Keratinocyte (primary cell): ENCODE data around the gene SOS1.

Experiments
- CTCF ChIP-seq, 3 experiments: IDR thresholded peaks in 1 of 3; conservative IDR thresholded peaks in 1 of 3; optimal IDR thresholded peaks in 1 of 3; 2 replicates in 2 of 3; 3 replicates in 1 of 3; pipeline versions ENCODE3 to v1.5.1; 2011; ENCODE audit warnings: low read length in 3 of 3, mild to moderate bottlenecking in 3 of 3, moderate library complexity in 2 of 3, control low read depth in 1 of 3, inconsistent platforms in 1 of 3; ENCODE audit not compliant: insufficient read depth in 2 of 3; ENCODE audit errors: extremely low read depth in 1 of 3
- EZH2 ChIP-seq: IDR thresholded peaks from one replicate; pipeline ENCODE4 v1.6.1; 2012; ENCODE audit warnings: inconsistent platforms, mild to moderate bottlenecking, low read length, moderate library complexity

GRCh38 chr2:38978296-38978903 is 142.5 kb downstream of the SOS1 start:
- TF ChIP-seq CTCF (optimal IDR thresholded peaks at IDR 0.05 in 1 of 3, IDR thresholded peaks at IDR 0.05 in 1 of 3, conservative IDR thresholded peaks at IDR 0.05 in 1 of 3; ENCODE audit: extremely low read depth in 1 of 3, insufficient read depth in 2 of 3, low read length in 3 of 3) (no peak), EZH2 (no peak)
